Measurements from ENCODE around the gene PPP2R5A.

Gene PPP2R5A

DNA sequence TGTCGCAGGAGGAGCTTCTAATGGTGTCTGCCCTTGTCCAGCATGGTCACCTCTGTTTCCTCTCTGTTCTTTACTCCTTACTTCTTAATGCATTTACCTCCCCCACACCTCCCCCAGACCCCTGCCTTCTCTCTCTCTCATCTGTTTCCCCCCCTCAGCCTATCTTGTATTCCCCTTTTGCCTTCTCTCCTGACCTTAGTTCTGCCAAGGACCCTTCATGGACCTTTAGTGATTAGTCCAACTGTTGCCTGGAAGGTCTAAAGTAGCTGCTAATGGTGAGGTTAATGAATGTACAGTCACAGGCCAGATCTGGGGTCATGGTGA lies 42.3 kb upstream of the PPP2R5A start:
- DNase-seq (ENCODE audit: low read depth, low spot score) = no peak
- TF ChIP-seq POLR2AphosphoS5 (IDR thresholded peaks at IDR 0.05; ENCODE audit: borderline replicate concordance, low read depth, low read length) (no peak), FOXP2 (optimal IDR thresholded peaks at IDR 0.05; ENCODE audit: control extremely low read depth, extremely low read length, insufficient read depth) (no peak), EZH2 (IDR thresholded peaks at IDR 0.05) (no peak)
- Histone ChIP-seq H3K9me3 (ENCODE audit: low read depth, low read length) (no peaks in the 10 kb centered on the region), H3K36me3 (ENCODE audit: insufficient read depth, low read length) (no peaks in the 10 kb centered on the region), H3K9ac (ENCODE audit: insufficient read length) (no peak overlapping the region), H3K4me3 (no peak overlapping the region), H3K27ac (no peak overlapping the region)

GRCh38 chr1:212244441-212244840 lies 40.8 kb upstream of the PPP2R5A start:
- Histone ChIP-seq H3K9me3 (ENCODE audit: low read depth, low read length) (no peaks in the 10 kb centered on the region), H3K36me3 (ENCODE audit: insufficient read depth, low read length) (no peaks in the 10 kb centered on the region), H3K27ac (no peak overlapping the region), H3K9ac (ENCODE audit: insufficient read length) (no peak overlapping the region), H3K4me3 (no peak overlapping the region)
- no peak for TF ChIP-seq POLR2AphosphoS5 (IDR thresholded peaks at IDR 0.05; ENCODE audit: borderline replicate concordance, low read depth, low read length)
- TF ChIP-seq EZH2 (IDR thresholded peaks at IDR 0.05) = no peak
- no peak for TF ChIP-seq FOXP2 (optimal IDR thresholded peaks at IDR 0.05; ENCODE audit: control extremely low read depth, extremely low read length, insufficient read depth)
- no peak for DNase-seq (ENCODE audit: low read depth, low spot score)

DNA sequence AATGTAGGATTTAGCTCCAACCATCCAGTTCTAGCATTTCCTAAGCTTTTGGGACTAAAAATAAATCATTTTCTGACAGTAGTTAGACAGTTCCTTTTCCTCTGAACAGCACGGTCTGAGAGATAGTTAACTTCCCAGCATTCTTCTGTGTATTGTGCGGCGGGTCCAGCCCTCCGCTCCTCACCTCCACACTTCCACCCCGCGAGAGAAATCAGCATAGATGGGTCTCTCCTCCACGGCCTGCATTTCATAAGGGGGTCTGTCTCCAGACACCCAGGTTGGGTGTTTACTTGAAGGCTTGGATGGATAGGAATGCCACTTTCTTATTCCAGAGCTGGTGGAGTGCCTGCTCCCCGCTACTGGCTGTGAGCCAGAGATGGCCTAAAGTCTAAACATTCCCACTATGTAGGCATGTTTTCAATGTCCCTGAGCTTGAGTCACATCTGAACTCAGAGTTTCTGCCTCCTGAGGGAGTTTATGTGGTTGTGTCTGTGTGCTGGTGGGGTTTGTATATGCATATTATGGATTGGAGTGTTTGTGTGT lies 38.0 kb upstream of the PPP2R5A start:
- H3K36me3 ChIP-seq (ENCODE audit: insufficient read depth, low read length) = no peaks in the 10 kb centered on the region
- H3K9me3 ChIP-seq (ENCODE audit: low read depth, low read length) = no peaks in the 10 kb centered on the region
- H3K27ac ChIP-seq = no peak overlapping the region
- no peak for DNase-seq (ENCODE audit: low read depth, low spot score)
- TF ChIP-seq POLR2AphosphoS5 (IDR thresholded peaks at IDR 0.05; ENCODE audit: borderline replicate concordance, low read depth, low read length) = no peak
- TF ChIP-seq EZH2 (IDR thresholded peaks at IDR 0.05) = no peak
- no peak for TF ChIP-seq FOXP2 (optimal IDR thresholded peaks at IDR 0.05; ENCODE audit: control extremely low read depth, extremely low read length, insufficient read depth)
- no peak overlapping the region for H3K4me3 ChIP-seq
- H3K9ac ChIP-seq (ENCODE audit: insufficient read length) = no peak overlapping the region

DNA sequence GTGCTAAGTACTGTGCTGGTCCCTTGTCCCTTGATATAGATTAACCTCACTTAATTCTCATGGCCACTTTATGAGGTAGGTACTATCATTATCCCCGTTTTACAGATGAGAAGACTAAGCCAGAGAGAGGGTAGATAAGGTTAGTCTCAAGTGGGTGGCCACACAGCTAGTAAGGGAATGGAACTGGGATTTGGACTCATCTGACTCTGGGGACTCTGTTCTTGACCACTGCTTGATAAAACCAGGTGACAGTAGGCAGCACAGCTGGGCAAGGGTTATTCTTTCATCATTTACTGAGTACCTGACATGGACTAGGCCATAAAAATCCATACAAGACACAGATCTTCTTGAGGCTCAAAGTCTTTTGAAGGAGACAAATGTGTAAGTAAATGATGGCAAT lies 37.2 kb upstream of the PPP2R5A start:
- TF ChIP-seq FOXP2 (optimal IDR thresholded peaks at IDR 0.05; ENCODE audit: control extremely low read depth, extremely low read length, insufficient read depth) = no peak
- TF ChIP-seq EZH2 (IDR thresholded peaks at IDR 0.05) = no peak
- no peak for TF ChIP-seq POLR2AphosphoS5 (IDR thresholded peaks at IDR 0.05; ENCODE audit: borderline replicate concordance, low read depth, low read length)
- Histone ChIP-seq H3K27ac (no peak overlapping the region), H3K4me3 (no peak overlapping the region), H3K9me3 (ENCODE audit: low read depth, low read length) (no peaks in the 10 kb centered on the region), H3K36me3 (ENCODE audit: insufficient read depth, low read length) (no peaks in the 10 kb centered on the region), H3K9ac (ENCODE audit: insufficient read length) (no peak overlapping the region)
- DNase-seq (ENCODE audit: low read depth, low spot score) = no peak

GRCh38 chr1:212254853-212255363 lies 30.3 kb upstream of the PPP2R5A start:
- Histone ChIP-seq H3K9ac (ENCODE audit: insufficient read length) (no peak overlapping the region), H3K36me3 (ENCODE audit: insufficient read depth, low read length) (no peaks in the 10 kb centered on the region), H3K4me3 (no peak overlapping the region), H3K9me3 (ENCODE audit: low read depth, low read length) (no peaks in the 10 kb centered on the region), H3K27ac (no peak overlapping the region)
- no peak for DNase-seq (ENCODE audit: low read depth, low spot score)
- TF ChIP-seq POLR2AphosphoS5 (IDR thresholded peaks at IDR 0.05; ENCODE audit: borderline replicate concordance, low read depth, low read length) (no peak), EZH2 (IDR thresholded peaks at IDR 0.05) (no peak), FOXP2 (optimal IDR thresholded peaks at IDR 0.05; ENCODE audit: control extremely low read depth, extremely low read length, insufficient read depth) (no peak)

DNA sequence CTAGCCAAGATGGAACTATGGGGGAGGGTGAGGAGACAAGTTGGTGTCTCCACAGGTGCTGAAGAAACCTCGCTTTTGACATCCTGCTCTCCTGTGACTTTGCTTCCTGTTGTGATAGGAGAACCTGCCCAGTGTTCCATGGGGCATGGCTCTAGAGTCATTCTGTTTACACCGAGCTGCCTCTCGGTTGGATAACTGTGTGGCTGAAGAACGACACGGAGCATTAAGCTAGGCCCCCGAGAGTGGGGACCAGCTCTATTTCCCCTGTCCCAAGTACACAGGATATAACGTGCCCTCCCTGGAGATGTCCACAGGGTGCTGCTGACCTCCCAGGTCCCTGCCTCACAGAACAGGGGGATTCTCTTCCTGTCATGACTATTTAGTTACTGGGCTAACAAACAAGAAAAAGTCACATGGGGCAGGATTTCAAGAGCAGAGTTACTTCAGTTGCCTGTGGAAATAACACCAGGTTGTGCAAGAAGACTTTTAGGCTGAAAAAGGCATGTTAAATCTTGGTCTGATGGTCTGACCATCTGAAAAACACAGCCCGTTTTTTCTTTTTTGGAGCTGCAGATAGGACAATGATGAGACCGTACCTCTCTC lies 29.4 kb upstream of the PPP2R5A start:
- H3K36me3 ChIP-seq (ENCODE audit: insufficient read depth, low read length) = no peaks in the 10 kb centered on the region
- no peak overlapping the region for H3K9ac ChIP-seq (ENCODE audit: insufficient read length)
- TF ChIP-seq EZH2 (IDR thresholded peaks at IDR 0.05) = no peak
- TF ChIP-seq POLR2AphosphoS5 (IDR thresholded peaks at IDR 0.05; ENCODE audit: borderline replicate concordance, low read depth, low read length) = no peak
- no peak for TF ChIP-seq FOXP2 (optimal IDR thresholded peaks at IDR 0.05; ENCODE audit: control extremely low read depth, extremely low read length, insufficient read depth)
- no peaks in the 10 kb centered on the region for H3K9me3 ChIP-seq (ENCODE audit: low read depth, low read length)
- no peak for DNase-seq (ENCODE audit: low read depth, low spot score)
- no peak overlapping the region for H3K27ac ChIP-seq
- no peak overlapping the region for H3K4me3 ChIP-seq

DNA sequence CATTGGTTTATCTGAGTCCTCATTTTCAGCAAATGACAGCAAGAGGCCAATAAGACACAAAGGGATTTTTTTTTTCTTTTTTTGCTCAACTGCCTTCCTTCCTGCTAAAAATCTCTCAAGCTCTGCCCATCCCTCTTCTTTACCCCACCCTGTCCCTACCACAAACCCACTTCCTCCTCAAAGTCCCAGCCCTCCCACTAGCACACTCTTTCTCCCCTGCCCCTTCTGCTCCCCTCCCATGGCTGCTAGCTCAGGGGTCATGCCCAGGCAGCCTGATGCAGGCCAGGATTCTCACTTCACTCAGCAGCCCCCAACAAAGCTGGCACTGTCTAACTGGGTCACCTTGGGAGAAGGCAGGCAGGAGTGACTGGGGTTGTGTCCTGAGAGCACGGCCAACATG lies 28.8 kb upstream of the PPP2R5A start:
- no peak for TF ChIP-seq EZH2 (IDR thresholded peaks at IDR 0.05)
- no peak for TF ChIP-seq FOXP2 (optimal IDR thresholded peaks at IDR 0.05; ENCODE audit: control extremely low read depth, extremely low read length, insufficient read depth)
- TF ChIP-seq POLR2AphosphoS5 (IDR thresholded peaks at IDR 0.05; ENCODE audit: borderline replicate concordance, low read depth, low read length) = no peak
- Histone ChIP-seq H3K9ac (ENCODE audit: insufficient read length) (no peak overlapping the region), H3K4me3 (no peak overlapping the region), H3K36me3 (ENCODE audit: insufficient read depth, low read length) (no peaks in the 10 kb centered on the region), H3K27ac (no peak overlapping the region), H3K9me3 (ENCODE audit: low read depth, low read length) (no peaks in the 10 kb centered on the region)
- no peak for DNase-seq (ENCODE audit: low read depth, low spot score)

DNA sequence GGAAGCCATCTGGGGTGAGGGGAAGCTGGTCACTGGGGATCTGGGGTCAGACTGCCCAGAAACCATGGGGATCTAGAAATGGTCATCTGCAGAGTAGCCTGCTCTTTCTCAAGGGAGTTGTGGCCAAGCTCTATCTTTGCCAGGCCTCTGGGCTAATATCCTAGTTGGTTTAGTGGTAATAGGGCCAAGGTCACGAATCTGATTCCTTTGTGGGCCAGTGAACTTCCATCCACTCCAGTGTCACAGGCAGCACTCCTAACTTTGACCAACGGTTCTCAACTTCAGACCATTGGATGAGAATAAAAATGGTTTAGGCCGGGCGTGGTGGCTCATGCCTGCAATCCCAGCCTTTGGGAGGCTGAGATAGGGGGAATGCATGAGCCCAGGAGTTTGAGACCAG lies 28.1 kb upstream of the PPP2R5A start:
- H3K36me3 ChIP-seq (ENCODE audit: insufficient read depth, low read length) = no peaks in the 10 kb centered on the region
- H3K4me3 ChIP-seq = no peak overlapping the region
- H3K9ac ChIP-seq (ENCODE audit: insufficient read length) = no peak overlapping the region
- no peak for TF ChIP-seq EZH2 (IDR thresholded peaks at IDR 0.05)
- TF ChIP-seq POLR2AphosphoS5 (IDR thresholded peaks at IDR 0.05; ENCODE audit: borderline replicate concordance, low read depth, low read length) = no peak
- no peak for TF ChIP-seq FOXP2 (optimal IDR thresholded peaks at IDR 0.05; ENCODE audit: control extremely low read depth, extremely low read length, insufficient read depth)
- H3K9me3 ChIP-seq (ENCODE audit: low read depth, low read length) = no peaks in the 10 kb centered on the region
- H3K27ac ChIP-seq = no peak overlapping the region
- no peak for DNase-seq (ENCODE audit: low read depth, low spot score)

Measured in SK-N-MC (cell line).